ENCODE data around the gene GATA3. TPM values are rescaled to one million over a fixed set of nuclear protein-coding genes. Genes with fewer than 3 reads are reported as not detected.

GATA3 gene
- polyA plus RNA-seq, 4 donors, result 0.37 to 0.84 (median 0.63) TPM

DNA sequence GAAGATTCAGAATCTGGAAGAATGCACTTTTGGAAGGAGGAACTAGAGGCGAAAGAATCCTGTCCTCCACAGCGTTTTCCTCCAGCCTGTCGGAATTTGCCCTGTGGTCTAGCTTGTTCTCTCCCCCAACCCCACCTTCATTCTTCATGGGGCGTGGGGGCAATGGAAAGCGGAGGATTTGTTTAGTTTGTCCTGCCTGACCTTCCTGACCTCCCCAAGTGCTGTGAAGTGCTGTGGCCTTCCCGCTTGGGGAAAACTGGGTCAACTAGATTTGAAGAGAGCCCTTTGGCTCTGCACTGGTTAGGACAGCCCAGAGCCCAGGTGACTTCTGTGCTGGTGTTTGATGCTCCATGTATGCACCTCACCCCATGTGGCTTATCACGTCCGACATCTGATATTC lies 49.1 kb downstream of the GATA3 start:
- Histone ChIP-seq H3K4me3 (ENCODE audit: low read depth in 1 of 3, low read length in 3 of 3) (no peak overlapping the region), H3K9me3 (ENCODE audit: control insufficient read depth in 2 of 2, insufficient read depth in 1 of 2, low read depth in 1 of 2, low read length in 1 of 2) (no peaks in the 10 kb centered on the region), H3K27ac (ENCODE audit: low read depth in 1 of 3, low read length in 2 of 3) (no peak overlapping the region), H3K27me3 (ENCODE audit: control insufficient read depth in 3 of 3, insufficient read depth in 3 of 3, low read length in 3 of 3) (peaks cover 0 to 12% (median 2%) of the 10 kb centered on the region in 3 donors), H3K4me1 (ENCODE audit: control insufficient read depth in 3 of 3, insufficient read depth in 2 of 3, low read depth in 1 of 3, low read length in 2 of 3) (no peaks in the 10 kb centered on the region), H3K36me3 (ENCODE audit: control insufficient read depth in 3 of 3, insufficient read depth in 2 of 3, low read depth in 1 of 3, low read length in 3 of 3) (no peaks in the 10 kb centered on the region)
- no peak for DNase-seq
- WGBS, 3 donors, result 27 to 45% (median 43%) methylated on average over 8 of the region's 8 CpGs
- no peak for FAIRE-seq

DNA sequence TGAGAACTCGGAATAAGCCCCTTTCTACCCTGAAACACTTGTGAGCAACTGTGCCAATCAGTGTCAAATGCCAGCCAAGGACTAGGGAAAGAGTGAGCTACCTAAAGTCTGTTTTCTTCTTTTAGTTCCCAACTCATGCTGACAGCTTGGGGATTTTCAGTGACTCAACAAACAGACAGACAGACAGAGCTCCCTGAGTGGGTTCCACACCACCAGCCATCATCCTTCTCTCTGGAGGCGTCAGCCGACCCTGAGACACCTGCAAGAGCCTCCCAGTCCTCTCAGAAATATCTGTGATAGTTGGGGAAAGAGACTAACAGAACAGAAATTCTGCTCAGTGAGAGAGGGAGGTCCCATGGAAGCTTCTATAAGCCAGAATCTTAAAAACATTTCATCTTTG lies 49.5 kb downstream of the GATA3 start:
- WGBS, 3 donors, result 49 to 53% (median 52%) methylated on average over 3 of the region's 3 CpGs
- no peak for FAIRE-seq
- Histone ChIP-seq H3K27me3 (ENCODE audit: control insufficient read depth in 3 of 3, insufficient read depth in 3 of 3, low read length in 3 of 3) (peaks cover 0 to 12% (median 2%) of the 10 kb centered on the region in 3 donors), H3K4me1 (ENCODE audit: control insufficient read depth in 3 of 3, insufficient read depth in 2 of 3, low read depth in 1 of 3, low read length in 2 of 3) (no peaks in the 10 kb centered on the region), H3K27ac (ENCODE audit: low read depth in 1 of 3, low read length in 2 of 3) (no peak overlapping the region), H3K36me3 (ENCODE audit: control insufficient read depth in 3 of 3, insufficient read depth in 2 of 3, low read depth in 1 of 3, low read length in 3 of 3) (no peaks in the 10 kb centered on the region), H3K4me3 (ENCODE audit: low read depth in 1 of 3, low read length in 3 of 3) (no peak overlapping the region), H3K9me3 (ENCODE audit: control insufficient read depth in 2 of 2, insufficient read depth in 1 of 2, low read depth in 1 of 2, low read length in 1 of 2) (no peaks in the 10 kb centered on the region)
- no peak for DNase-seq

DNA sequence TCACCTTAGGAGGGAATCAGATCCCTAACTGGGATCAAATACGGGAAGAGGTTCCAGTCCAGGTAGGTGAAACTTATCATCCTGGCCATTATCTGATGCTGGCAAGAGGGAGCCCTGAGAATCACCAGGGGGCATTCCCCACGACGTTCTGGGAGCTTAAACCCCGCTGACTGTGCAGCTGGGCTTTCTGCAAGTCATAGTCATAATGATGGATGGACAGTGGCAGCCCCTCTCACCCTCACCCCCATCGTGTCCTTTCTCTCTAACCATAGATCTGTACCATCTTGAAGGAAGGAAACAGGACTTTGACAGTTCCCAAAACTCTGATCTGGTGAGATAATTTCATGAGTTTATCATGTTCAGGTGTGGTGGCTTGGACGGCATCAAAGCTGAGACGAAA lies 50.2 kb downstream of the GATA3 start:
- peaks cover 0 to 12% (median 2%) of the 10 kb centered on the region in 3 donors for H3K27me3 ChIP-seq (ENCODE audit: control insufficient read depth in 3 of 3, insufficient read depth in 3 of 3, low read length in 3 of 3)
- no peaks in the 10 kb centered on the region for H3K36me3 ChIP-seq (ENCODE audit: control insufficient read depth in 3 of 3, insufficient read depth in 2 of 3, low read depth in 1 of 3, low read length in 3 of 3)
- H3K9me3 ChIP-seq (ENCODE audit: control insufficient read depth in 2 of 2, insufficient read depth in 1 of 2, low read depth in 1 of 2, low read length in 1 of 2), result no peaks in the 10 kb centered on the region
- no peak overlapping the region for H3K4me3 ChIP-seq (ENCODE audit: low read depth in 1 of 3, low read length in 3 of 3)
- H3K27ac ChIP-seq (ENCODE audit: low read depth in 1 of 3, low read length in 2 of 3), result no peak overlapping the region
- no peaks in the 10 kb centered on the region for H3K4me1 ChIP-seq (ENCODE audit: control insufficient read depth in 3 of 3, insufficient read depth in 2 of 3, low read depth in 1 of 3, low read length in 2 of 3)
- no peak for FAIRE-seq
- 42 to 52% (median 49%) methylated on average over 7 of the region's 7 CpGs for WGBS, 3 donors
- no peak for DNase-seq

DNA sequence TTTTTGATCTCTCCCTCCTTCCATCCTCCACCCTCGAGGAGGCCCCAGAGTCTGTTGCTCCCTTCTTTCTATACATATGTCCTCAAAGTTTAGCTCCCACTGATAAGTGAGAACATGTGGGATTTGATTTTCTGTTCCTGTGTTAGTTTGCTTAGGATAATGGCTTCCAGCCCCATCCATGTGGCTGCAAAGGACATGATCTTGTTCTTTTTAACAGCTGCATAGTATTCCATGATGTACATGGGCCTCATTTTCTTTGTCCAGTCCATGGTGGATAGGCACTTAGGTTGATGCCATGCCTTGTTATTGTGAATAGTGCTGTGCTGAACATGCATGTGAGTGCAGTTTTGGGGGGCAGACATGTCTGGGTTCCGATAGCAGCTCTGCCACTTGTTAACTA lies 51.4 kb downstream of the GATA3 start:
- H3K36me3 ChIP-seq (ENCODE audit: control insufficient read depth in 3 of 3, insufficient read depth in 2 of 3, low read depth in 1 of 3, low read length in 3 of 3), result no peaks in the 10 kb centered on the region
- H3K4me1 ChIP-seq (ENCODE audit: control insufficient read depth in 3 of 3, insufficient read depth in 2 of 3, low read depth in 1 of 3, low read length in 2 of 3), result no peaks in the 10 kb centered on the region
- 82 to 92% (median 89%) methylated on average over 2 of the region's 2 CpGs for WGBS, 3 donors
- no peak overlapping the region for H3K4me3 ChIP-seq (ENCODE audit: low read depth in 1 of 3, low read length in 3 of 3)
- H3K9me3 ChIP-seq (ENCODE audit: control insufficient read depth in 2 of 2, insufficient read depth in 1 of 2, low read depth in 1 of 2, low read length in 1 of 2), result no peaks in the 10 kb centered on the region
- FAIRE-seq (no peak), DNase-seq (no peak)
- H3K27me3 ChIP-seq (ENCODE audit: control insufficient read depth in 3 of 3, insufficient read depth in 3 of 3, low read length in 3 of 3), result peaks cover 0 to 12% (median 2%) of the 10 kb centered on the region in 3 donors
- no peak overlapping the region for H3K27ac ChIP-seq (ENCODE audit: low read depth in 1 of 3, low read length in 2 of 3)

DNA sequence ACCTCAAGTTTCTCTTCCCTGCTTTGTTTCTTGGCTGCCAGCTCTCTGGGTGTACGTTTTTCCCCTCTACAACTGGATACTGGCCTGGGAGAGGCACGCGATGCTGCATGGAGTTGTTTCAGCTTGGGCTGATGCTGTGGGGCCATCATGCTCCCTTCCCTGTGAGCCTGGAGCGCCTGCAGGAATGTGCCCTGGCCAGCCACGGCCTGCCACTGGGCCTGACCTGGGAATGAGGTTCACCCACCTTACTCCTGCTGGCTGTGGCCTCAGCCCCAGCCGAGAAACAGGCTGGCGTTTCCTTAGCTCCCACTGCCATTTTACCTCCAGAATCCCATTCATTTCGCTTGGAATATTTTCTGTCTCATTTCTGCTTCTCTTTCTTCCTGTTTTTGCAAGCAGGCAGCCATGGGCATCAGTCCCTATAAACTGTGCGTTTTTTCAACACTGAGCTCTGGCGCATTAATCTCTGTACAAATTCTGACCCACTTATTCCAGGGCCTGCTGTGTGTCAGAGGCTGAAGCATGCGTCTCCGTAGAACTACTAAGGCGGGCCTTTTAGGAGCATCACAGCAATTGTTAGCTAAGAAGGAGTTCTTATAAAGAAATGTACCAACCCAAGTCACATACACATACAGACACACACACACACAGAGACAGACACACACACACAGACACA lies 57.9 kb downstream of the GATA3 start:
- Histone ChIP-seq H3K4me3 (ENCODE audit: low read depth in 1 of 3, low read length in 3 of 3) (no peak overlapping the region), H3K4me1 (ENCODE audit: control insufficient read depth in 3 of 3, insufficient read depth in 2 of 3, low read depth in 1 of 3, low read length in 2 of 3) (no peaks in the 10 kb centered on the region), H3K27ac (ENCODE audit: low read depth in 1 of 3, low read length in 2 of 3) (no peak overlapping the region), H3K36me3 (ENCODE audit: control insufficient read depth in 3 of 3, insufficient read depth in 2 of 3, low read depth in 1 of 3, low read length in 3 of 3) (no peaks in the 10 kb centered on the region), H3K27me3 (ENCODE audit: control insufficient read depth in 3 of 3, insufficient read depth in 3 of 3, low read length in 3 of 3) (peaks cover 0 to 2% (median 0%) of the 10 kb centered on the region in 3 donors), H3K9me3 (ENCODE audit: control insufficient read depth in 2 of 2, insufficient read depth in 1 of 2, low read depth in 1 of 2, low read length in 1 of 2) (no peaks in the 10 kb centered on the region)
- DNase-seq (no peak), FAIRE-seq (no peak)
- WGBS, 3 donors, result 75 to 81% (median 81%) methylated on average over 13 of the region's 13 CpGs

DNA sequence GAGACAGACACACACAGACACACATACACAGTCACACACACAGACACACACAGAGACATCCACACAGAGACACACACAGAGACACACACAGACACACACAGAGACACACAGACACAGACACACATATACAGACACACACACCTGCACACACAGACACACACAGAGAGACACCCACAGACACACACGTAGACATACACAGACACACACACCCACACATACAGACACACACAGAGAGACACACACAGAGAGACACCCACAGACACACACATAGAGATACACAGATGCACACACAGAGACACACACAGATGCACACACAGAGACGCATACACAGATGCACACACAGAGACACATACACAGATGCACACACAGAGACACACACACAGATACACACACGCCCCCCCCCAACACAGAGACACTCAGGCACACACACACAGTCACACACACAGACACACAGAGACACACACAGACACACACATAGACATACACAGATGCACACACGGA lies 58.5 kb downstream of the GATA3 start:
- Histone ChIP-seq H3K9me3 (ENCODE audit: control insufficient read depth in 2 of 2, insufficient read depth in 1 of 2, low read depth in 1 of 2, low read length in 1 of 2) (no peaks in the 10 kb centered on the region), H3K27me3 (ENCODE audit: control insufficient read depth in 3 of 3, insufficient read depth in 3 of 3, low read length in 3 of 3) (peaks cover 0 to 2% (median 0%) of the 10 kb centered on the region in 3 donors), H3K4me1 (ENCODE audit: control insufficient read depth in 3 of 3, insufficient read depth in 2 of 3, low read depth in 1 of 3, low read length in 2 of 3) (no peaks in the 10 kb centered on the region), H3K27ac (ENCODE audit: low read depth in 1 of 3, low read length in 2 of 3) (no peak overlapping the region), H3K36me3 (ENCODE audit: control insufficient read depth in 3 of 3, insufficient read depth in 2 of 3, low read depth in 1 of 3, low read length in 3 of 3) (no peaks in the 10 kb centered on the region), H3K4me3 (ENCODE audit: low read depth in 1 of 3, low read length in 3 of 3) (no peak overlapping the region)
- WGBS, 3 donors, result 75 to 84% (median 80%) methylated on average over 4 of the region's 4 CpGs
- DNase-seq (no peak), FAIRE-seq (no peak)

DNA sequence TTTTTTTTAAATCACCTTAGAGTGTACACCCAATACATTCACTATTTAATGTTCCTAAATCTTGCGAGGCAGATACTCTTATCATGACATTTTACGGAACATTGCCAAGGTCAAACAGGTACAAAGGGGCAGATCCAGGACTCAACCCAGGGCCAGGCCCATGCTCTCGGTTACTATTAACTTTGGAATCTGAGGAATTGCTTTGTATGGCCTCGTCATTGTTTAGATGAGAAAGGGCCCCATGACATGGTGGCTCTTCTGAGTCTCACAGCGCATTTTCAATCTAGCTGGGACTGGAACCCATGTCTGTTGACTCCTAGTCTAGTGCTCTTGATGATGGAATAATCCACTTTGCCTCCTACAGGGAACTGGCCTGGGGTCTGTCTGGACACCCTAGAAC lies 59.1 kb downstream of the GATA3 start:
- 44 to 79% (median 50%) methylated on average over 5 of the region's 5 CpGs for WGBS, 3 donors

DNA sequence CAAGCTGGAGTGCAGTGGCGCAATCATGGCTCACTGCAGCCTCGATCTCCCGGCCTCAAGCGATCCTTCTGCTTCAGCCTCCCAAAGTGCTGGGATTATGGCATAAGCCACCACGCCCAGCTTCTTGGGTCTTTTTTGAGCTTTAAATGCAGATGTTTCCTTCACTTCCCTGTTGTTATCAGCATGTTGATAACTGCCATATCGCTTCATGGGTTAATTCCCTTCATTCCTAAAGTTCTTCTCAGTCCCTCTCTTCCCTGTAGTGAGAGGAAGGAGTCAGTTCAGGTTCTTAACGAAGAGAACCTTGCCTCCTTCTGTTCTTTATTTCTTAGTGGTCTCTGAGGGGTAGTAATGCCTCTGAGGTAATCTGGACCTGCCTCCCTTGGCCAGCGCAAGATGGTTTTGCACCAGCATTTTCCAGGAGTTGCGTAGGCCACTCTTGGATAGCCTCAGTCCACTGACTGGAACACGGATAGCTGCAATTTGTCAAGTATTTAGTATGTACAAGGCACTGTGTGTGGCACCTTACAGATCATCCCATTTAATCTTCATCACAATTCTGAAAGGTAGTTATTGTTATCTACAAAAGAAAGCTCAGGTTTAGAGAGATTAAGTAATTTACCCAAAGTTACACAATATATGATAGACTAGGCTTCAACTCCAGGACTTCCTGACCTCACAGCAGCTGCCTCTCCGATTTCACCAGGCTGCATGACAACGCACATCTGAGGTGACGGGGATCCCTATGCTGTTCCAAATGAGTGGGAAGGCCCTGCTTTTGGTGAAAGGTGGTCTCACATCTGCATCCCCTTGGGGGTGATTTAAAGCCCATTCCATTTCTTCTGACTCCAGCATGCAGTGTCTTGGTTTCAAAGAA lies 60.5 kb downstream of the GATA3 start:
- no peaks in the 10 kb centered on the region for H3K9me3 ChIP-seq (ENCODE audit: control insufficient read depth in 2 of 2, insufficient read depth in 1 of 2, low read depth in 1 of 2, low read length in 1 of 2)
- DNase-seq (no peak), FAIRE-seq (no peak)
- H3K4me1 ChIP-seq (ENCODE audit: control insufficient read depth in 3 of 3, insufficient read depth in 2 of 3, low read depth in 1 of 3, low read length in 2 of 3), result no peaks in the 10 kb centered on the region
- peaks cover 0 to 2% (median 0%) of the 10 kb centered on the region in 3 donors for H3K27me3 ChIP-seq (ENCODE audit: control insufficient read depth in 3 of 3, insufficient read depth in 3 of 3, low read length in 3 of 3)
- no peak overlapping the region for H3K27ac ChIP-seq (ENCODE audit: low read depth in 1 of 3, low read length in 2 of 3)
- no peaks in the 10 kb centered on the region for H3K36me3 ChIP-seq (ENCODE audit: control insufficient read depth in 3 of 3, insufficient read depth in 2 of 3, low read depth in 1 of 3, low read length in 3 of 3)
- H3K4me3 ChIP-seq (ENCODE audit: low read depth in 1 of 3, low read length in 3 of 3), result no peak overlapping the region
- 82 to 83% (median 82%) methylated on average over 13 of the region's 13 CpGs for WGBS, 3 donors

More for the DNA sequence above, 59.1 kb downstream of the GATA3 start:
- no peak for DNase-seq
- H3K27ac ChIP-seq (ENCODE audit: low read depth in 1 of 3, low read length in 2 of 3), result no peak overlapping the region
- no peak for FAIRE-seq
- H3K4me3 ChIP-seq (ENCODE audit: low read depth in 1 of 3, low read length in 3 of 3), result no peak overlapping the region
- no peaks in the 10 kb centered on the region for H3K4me1 ChIP-seq (ENCODE audit: control insufficient read depth in 3 of 3, insufficient read depth in 2 of 3, low read depth in 1 of 3, low read length in 2 of 3)
- peaks cover 0 to 2% (median 0%) of the 10 kb centered on the region in 3 donors for H3K27me3 ChIP-seq (ENCODE audit: control insufficient read depth in 3 of 3, insufficient read depth in 3 of 3, low read length in 3 of 3)
- H3K9me3 ChIP-seq (ENCODE audit: control insufficient read depth in 2 of 2, insufficient read depth in 1 of 2, low read depth in 1 of 2, low read length in 1 of 2), result no peaks in the 10 kb centered on the region
- H3K36me3 ChIP-seq (ENCODE audit: control insufficient read depth in 3 of 3, insufficient read depth in 2 of 3, low read depth in 1 of 3, low read length in 3 of 3), result no peaks in the 10 kb centered on the region

Data from small intestine (tissue), 7 donors.